ENCODE data around the gene RUNDC1. TPM values are rescaled to one million over a fixed set of nuclear protein-coding genes. Genes with fewer than 3 reads are reported as not detected.
A peak's percentile ranks its signal among the peaks of the same experiment; 100 is the strongest.

RUNDC1 gene
- total and polyA plus RNA-seq, 2 of the 8 experiments (the other 6 are each of a cell fraction or from before 2014, with no cell fraction given): 7.9 to 11.9 TPM

DNA sequence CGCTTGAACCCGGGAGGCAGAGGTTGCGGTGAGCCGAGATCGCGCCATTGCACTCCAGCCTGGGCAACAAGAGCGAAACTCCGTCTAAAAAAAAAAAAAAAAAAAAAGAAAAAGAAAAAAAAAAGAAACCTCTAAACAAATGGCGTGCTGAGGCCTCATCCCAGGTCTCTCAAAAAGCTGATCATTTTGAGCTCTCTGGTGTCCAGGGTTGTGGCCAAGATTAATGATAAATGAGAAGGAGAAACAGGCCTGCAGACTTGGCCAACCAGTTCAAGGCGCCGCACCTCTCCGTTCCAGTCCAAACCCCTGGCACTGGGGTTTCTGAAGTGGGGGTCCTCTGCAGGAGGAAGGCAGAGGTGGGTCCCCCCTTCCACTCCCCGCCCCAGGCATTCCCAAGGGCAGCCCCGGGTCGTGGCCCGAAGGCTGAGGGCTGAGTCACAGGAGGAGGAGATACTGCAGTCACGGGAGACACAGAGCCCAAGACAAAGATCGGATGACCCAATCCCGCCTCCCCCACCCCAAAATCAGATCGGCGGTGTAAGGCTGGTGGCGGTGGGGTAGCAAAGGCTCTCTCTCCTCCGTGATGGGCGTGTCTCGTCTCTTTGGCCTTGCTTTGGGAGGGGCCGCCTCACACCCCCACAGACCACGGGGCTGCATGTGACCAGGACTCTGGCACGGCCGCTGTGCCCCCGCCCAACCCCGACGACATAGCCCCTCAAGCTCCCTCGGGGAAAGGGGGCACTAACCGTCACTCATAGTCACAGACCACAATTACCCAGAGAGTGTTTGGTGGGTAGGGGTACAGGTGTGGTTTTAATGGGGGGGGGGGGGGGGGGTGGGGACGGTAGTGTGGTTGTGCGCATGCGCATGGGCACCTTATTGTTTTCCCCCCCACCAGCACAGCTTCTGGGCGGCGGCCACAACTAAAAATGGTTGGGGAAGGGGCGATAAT lies 40.7 kb downstream of the RUNDC1 start (continued):
- TF ChIP-seq RAD21 (IDR thresholded peaks at IDR 0.05 in 1 of 2, conservative IDR thresholded peaks at IDR 0.05 in 1 of 2; ENCODE audit: low read depth in 2 of 2, low read length in 2 of 2) (no peak), MAFK (IDR thresholded peaks at IDR 0.05; ENCODE audit: low read depth, low read length) (no peak), YY1 (IDR thresholded peaks at IDR 0.05; ENCODE audit: low read depth, low read length) (no peak), SP1 (IDR thresholded peaks at IDR 0.05; ENCODE audit: low read depth, low read length) (no peak), TAF1 (IDR thresholded peaks at IDR 0.05; ENCODE audit: low read depth, low read length) (peak; percentile 36; the same call in 1 of the 2 replicates), ZNF274 (IDR thresholded peaks at IDR 0.05; ENCODE audit: borderline replicate concordance, extremely low read depth, low read length) (no peak), SP2 (IDR thresholded peaks at IDR 0.05; ENCODE audit: low read length) (no peak)
- TF ChIP-seq, protein P1, sequence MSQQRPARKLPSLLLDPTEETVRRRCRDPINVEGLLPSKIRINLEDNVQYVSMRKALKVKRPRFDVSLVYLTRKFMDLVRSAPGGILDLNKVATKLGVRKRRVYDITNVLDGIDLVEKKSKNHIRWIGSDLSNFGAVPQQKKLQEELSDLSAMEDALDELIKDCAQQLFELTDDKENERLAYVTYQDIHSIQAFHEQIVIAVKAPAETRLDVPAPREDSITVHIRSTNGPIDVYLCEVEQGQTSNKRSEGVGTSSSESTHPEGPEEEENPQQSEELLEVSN (IDR thresholded peaks at IDR 0.05): no peak
- TF ChIP-seq, protein P2, sequence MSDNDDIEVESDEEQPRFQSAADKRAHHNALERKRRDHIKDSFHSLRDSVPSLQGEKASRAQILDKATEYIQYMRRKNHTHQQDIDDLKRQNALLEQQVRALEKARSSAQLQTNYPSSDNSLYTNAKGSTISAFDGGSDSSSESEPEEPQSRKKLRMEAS (IDR thresholded peaks at IDR 0.05): no peak; the same call in 1 of the 2 replicates
